SK-N-SH (cell line): ENCODE measurements around the gene MAGEH1.
A peak's percentile ranks its signal among the peaks of the same experiment; 100 is the strongest.
"Not testable (repeated sequence)": the region's sequence is repeated elsewhere in the genome, so short reads cannot be mapped to it uniquely, and the experiment has no call there.

ENCODE experiments used
- EP300 ChIP-seq, 2 experiments: IDR thresholded peaks; 2 replicates each; pipeline versions ENCODE4 v1.4.0 to v1.6.1; 2012; ENCODE audit warnings: borderline replicate concordance in 1 of 2, low read depth in 1 of 2, low read length in 1 of 2
- JUND ChIP-seq: IDR thresholded peaks from 2 replicates; pipeline ENCODE4 v1.4.0; 2012
- MXI1 ChIP-seq: IDR thresholded peaks from 2 replicates; pipeline ENCODE4 v1.6.1; 2012; ENCODE audit warnings: mild to moderate bottlenecking, low read depth, low read length, improper control_type of control experiment
- POLR2AphosphoS5 ChIP-seq: IDR thresholded peaks from 2 replicates; pipeline ENCODE4 v1.6.1; 2012; ENCODE audit warnings: low read depth, low read length
- RAD21 ChIP-seq: IDR thresholded peaks from 2 replicates; pipeline ENCODE4 v1.6.1; 2012; ENCODE audit warnings: mild to moderate bottlenecking, low read length
- SIN3A ChIP-seq: IDR thresholded peaks from 2 replicates; pipeline ENCODE4 v1.6.1; 2012; ENCODE audit warnings: low read depth, mild to moderate bottlenecking, low read length, moderate library complexity, borderline replicate concordance
- TAF1 ChIP-seq: IDR thresholded peaks from 2 replicates; pipeline ENCODE4 v1.6.1; 2012; ENCODE audit warnings: low read depth, mild to moderate bottlenecking, low read length, moderate library complexity, borderline replicate concordance
- TF ChIP-seq, protein P1 (sequence below): fragments of 200-600 bp; sonication (generic); IDR thresholded peaks from 2 replicates; pipeline ENCODE4 v1.6.1; 2017; ENCODE audit warnings: antibody characterized with exemption, mild to moderate bottlenecking, moderate library complexity
- TF ChIP-seq, protein P2 (sequence below): fragments of 150-350 bp; IDR thresholded peaks from 2 replicates; pipeline ENCODE4 v1.6.1; 2017; ENCODE audit warnings: antibody characterized with exemption, low read length, low read depth, borderline replicate concordance

DNA sequence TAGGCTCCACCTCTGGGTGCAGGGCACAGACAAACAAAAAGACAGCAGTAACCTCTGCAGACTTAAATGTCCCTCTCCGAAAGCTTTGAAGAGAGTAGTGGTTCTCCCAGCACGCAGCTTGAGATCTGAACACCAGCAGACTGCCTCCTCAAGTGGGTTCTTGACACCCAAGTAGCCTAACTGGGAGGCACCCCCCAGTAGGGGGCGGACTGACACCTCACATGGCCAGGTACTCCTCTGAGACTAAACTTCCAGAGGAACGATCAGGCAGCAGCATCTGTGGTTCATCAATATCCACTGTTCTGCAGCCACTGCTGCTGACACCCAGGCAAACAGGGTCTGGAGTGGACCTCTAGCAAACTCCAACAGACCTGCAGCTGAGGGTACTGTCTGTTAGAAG is 24.8 kb upstream of the MAGEH1 start:
- TF ChIP-seq, protein P1, sequence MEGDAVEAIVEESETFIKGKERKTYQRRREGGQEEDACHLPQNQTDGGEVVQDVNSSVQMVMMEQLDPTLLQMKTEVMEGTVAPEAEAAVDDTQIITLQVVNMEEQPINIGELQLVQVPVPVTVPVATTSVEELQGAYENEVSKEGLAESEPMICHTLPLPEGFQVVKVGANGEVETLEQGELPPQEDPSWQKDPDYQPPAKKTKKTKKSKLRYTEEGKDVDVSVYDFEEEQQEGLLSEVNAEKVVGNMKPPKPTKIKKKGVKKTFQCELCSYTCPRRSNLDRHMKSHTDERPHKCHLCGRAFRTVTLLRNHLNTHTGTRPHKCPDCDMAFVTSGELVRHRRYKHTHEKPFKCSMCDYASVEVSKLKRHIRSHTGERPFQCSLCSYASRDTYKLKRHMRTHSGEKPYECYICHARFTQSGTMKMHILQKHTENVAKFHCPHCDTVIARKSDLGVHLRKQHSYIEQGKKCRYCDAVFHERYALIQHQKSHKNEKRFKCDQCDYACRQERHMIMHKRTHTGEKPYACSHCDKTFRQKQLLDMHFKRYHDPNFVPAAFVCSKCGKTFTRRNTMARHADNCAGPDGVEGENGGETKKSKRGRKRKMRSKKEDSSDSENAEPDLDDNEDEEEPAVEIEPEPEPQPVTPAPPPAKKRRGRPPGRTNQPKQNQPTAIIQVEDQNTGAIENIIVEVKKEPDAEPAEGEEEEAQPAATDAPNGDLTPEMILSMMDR = not testable (repeated sequence)
- TF ChIP-seq TAF1; SIN3A; JUND; MXI1; EP300 (IDR thresholded peaks at IDR 0.05; ENCODE audit: borderline replicate concordance in 1 of 2, low read depth in 1 of 2, low read length in 1 of 2); POLR2AphosphoS5: not testable (repeated sequence)
- TF ChIP-seq RAD21 = 0 out of 2 replicates have a peak, but pooled peaks have one; percentile 6
- TF ChIP-seq, protein P2, sequence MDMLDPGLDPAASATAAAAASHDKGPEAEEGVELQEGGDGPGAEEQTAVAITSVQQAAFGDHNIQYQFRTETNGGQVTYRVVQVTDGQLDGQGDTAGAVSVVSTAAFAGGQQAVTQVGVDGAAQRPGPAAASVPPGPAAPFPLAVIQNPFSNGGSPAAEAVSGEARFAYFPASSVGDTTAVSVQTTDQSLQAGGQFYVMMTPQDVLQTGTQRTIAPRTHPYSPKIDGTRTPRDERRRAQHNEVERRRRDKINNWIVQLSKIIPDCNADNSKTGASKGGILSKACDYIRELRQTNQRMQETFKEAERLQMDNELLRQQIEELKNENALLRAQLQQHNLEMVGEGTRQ = not testable (repeated sequence)
